GM18951 (cell line): Measurements from ENCODE around the gene IER5L.
"Not testable (repeated sequence)": the region's sequence is repeated elsewhere in the genome, so short reads cannot be mapped to it uniquely, and the experiment has no call there.

Experiments
- POLR2A ChIP-seq: IDR thresholded peaks from 4 replicates; pipeline ENCODE4 v1.6.1; 2011; ENCODE audit warnings: mild to moderate bottlenecking; ENCODE audit not compliant: insufficient read length, insufficient read depth; ENCODE audit errors: extremely low read depth
- in situ Hi-C: fragments of 300-500 bp; cut with MboI; formaldehyde crosslinking; loops from one replicate; pipeline ENCODE4 v1.12.0; 2022; ENCODE audit warnings: low sequenced_read_pairs, mixed read lengths, inconsistent platforms; ENCODE audit not compliant: unreplicated experiment

Gene IER5L

GRCh38 chr9:129198319-129199043 lies 20.4 kb upstream of the IER5L start:
- in situ Hi-C loops: no loop called here

DNA sequence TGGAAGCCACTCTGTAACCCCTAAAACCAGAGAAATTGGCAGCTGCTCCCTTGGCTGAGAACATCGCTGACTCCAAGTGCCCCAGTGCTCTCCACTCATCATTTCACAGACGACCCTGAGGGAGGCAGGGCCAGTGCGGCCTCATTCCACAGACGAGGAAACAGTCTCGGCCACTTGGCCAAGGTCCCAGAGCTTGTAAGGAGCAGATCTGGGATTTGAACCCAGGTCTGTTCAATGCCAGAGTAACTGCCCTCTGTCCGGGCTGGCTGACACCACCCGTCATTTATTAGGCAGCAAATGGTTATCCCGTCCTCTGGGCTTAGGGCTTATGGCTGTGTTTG lies 19.9 kb upstream of the IER5L start:
- no peak for TF ChIP-seq POLR2A
- in situ Hi-C loops: no loop called here

More at GRCh38 chr9:129198319-129199043, 20.4 kb upstream of the IER5L start:
- no peak for TF ChIP-seq POLR2A

DNA sequence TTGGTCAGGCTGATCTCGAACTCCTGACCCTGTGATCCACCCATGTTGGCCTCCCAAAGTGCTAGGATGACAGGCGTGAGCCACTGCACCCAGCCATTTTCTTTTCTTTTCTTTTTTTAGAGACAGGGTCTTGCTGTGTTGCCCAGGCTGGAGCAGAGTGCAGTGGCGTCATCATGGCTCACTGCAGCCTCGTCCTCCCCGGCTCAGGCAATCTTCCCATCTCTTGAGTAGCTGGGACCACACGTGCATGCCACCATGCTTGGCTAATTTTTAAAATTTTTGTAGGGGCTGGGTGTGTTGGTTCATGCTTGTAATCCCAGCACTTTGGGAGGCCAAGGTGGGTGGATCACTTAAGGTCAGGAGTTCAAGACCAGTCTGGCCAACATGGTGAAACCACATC lies 19.0 kb upstream of the IER5L start:
- in situ Hi-C loops: not testable (repeated sequence)

- TF ChIP-seq POLR2A: no peak
- in situ Hi-C loops: no loop called here
Measured at GRCh38 chr9:129195606-129196005, 17.5 kb upstream of the IER5L start.

- in situ Hi-C loops: no loop called here
- TF ChIP-seq POLR2A: no peak
Measured at GRCh38 chr9:129194221-129194620, 16.2 kb upstream of the IER5L start.

- in situ Hi-C loops: no loop called here
- no peak for TF ChIP-seq POLR2A
Measured at GRCh38 chr9:129193655-129194054, 15.6 kb upstream of the IER5L start.

- in situ Hi-C loops: no loop called here
Measured at GRCh38 chr9:129191234-129191633, 13.2 kb upstream of the IER5L start.

DNA sequence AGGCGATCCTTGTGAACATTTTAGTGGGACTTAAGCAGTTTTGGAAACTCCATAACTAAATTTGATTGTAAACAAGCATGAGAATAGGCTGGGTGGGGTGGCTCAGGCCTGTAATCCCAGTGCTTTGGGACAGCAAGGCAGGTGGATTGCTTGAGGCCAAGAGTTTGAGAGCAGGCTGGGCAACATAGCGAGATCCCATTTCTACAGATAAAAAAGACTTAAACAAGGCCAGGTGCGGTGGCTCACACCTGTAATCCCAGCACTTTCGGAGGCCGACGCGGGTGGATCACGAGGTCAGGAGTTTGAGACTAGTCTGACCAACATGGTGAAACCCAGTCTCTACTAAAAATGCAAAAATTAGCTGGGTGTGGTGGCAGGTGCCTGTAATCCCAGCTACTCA lies 11.9 kb upstream of the IER5L start:
- in situ Hi-C loops: not testable (repeated sequence)

More at GRCh38 chr9:129191234-129191633, 13.2 kb upstream of the IER5L start:
- no peak for TF ChIP-seq POLR2A

GRCh38 chr9:129187042-129187441 lies 9.0 kb upstream of the IER5L start:
- in situ Hi-C loops: no loop called here
- no peak for TF ChIP-seq POLR2A

DNA sequence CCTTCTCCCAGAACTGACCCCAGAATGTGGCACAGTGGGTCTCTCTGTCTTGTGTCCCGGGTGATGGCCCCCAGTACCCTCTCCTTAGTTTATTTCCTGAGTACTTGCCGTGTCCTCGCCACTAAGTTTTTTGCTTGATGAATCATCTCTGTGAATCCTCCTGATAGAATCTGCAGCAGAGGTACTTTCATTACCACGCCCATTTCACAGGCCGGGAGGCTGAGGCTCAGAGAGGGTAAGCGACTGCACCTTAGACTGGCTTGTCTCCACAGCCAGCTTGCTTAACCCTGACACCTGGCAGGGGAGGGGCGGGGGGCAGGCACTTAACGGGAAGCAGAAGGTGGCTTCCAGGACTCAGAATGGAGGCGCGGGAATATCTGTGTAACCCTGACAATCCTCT lies 7.9 kb upstream of the IER5L start:
- in situ Hi-C loops: no loop called here
- TF ChIP-seq POLR2A: no peak

DNA sequence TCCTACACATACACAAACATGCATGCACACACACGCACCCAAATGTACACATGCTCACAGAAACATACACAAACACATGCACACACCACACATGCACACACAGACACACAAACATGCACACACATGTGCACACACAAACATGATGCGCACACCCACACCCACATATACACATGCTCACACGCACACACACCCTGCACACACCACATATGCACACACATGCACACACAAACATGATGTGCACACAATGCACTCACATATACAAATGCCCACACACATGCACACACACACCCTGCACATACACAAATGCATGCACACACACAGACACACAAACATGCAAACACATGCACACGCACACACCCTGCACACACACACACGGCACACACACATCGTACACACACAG lies 7.3 kb upstream of the IER5L start:
- in situ Hi-C loops: no loop called here

DNA sequence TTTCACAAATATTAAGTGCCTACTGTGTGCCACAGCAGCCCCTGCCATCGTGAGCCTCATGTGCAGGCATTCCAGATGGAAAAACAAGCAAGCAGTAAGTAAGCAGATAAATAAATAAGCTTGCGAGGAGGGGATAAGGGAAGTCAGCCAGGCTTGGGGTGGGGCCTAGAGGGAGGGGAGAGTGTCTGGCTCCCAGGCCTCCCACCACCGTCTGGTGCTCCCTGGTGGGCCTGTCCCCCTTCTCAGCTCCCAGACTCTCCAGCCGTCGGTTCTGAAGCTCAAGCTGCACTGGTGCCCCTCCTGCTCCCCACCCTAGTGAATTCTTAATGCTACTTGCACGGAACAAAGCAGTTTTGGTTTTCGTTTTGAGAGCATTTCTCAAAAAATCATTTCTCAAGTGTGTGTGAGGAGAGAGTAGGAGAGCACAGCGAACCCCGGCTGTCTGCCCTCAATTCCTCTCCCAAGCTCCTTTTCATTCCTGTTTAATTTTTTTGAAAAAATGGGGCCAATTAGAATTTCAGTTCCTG lies 6.6 kb upstream of the IER5L start:
- in situ Hi-C loops: no loop called here
- TF ChIP-seq POLR2A: no peak

More for the DNA sequence above, 7.3 kb upstream of the IER5L start:
- no peak for TF ChIP-seq POLR2A

GRCh38 chr9:129184219-129184524 lies 6.1 kb upstream of the IER5L start:
- no peak for TF ChIP-seq POLR2A
- in situ Hi-C loops: no loop called here

GRCh38 chr9:129183495-129184218 lies 5.6 kb upstream of the IER5L start:
- TF ChIP-seq POLR2A: no peak
- in situ Hi-C loops: no loop called here

GRCh38 chr9:129182625-129183494 lies 4.8 kb upstream of the IER5L start:
- in situ Hi-C loops: no loop called here
- no peak for TF ChIP-seq POLR2A
